ENCODE results near the gene PSG3.
"Not testable (repeated sequence)": the region's sequence is repeated elsewhere in the genome, so short reads cannot be mapped to it uniquely, and the experiment has no call there.

The PSG3 gene

DNA sequence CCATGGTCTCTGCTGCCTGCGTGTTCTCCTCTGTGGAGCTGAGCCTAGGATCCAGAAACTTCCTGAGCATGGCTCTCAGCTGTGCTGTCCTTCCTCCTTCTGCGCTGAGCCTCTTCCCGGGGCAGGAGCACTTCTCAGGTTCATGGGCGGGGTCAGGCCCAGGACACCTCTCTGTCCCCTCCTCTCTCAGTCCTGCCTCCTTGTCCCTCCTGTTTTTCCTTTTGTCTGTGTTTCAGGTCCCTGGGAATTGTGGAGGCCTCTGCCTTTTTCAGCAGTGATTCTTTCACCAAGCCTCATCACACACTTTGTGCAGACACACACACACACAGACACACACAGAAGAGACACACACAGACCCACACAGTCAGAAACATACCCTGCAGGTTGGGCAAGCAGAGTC lies at the start of gene PSG3:
Gene PSG3 (minus strand): TSS at position 101 of the 400 bp plus-strand sequence. CDS start 97 bp downstream, at position 4.
- not testable (repeated sequence) for H3K4me3 ChIP-seq (replicated peaks; ENCODE audit: low read depth, low read length); DNase-seq (ENCODE audit: low read depth)

DNA sequence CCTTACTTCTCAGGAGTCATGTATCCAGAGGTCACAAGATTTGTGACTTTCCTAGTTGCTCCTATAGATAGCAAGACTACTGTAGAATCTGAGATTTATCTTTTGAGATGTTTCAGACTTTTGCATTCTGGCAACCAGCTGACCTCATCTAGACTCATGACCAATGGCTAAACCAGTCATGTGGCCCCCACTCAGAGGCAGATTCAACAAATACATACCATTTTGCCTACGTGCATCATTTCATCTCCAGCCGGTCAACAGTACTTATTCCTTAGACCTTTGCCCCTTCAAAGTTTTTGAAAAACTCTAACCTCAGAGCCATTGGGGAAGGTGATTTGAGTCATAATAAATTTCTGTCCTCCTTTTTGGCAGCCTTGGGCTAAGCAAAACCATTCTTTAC lies 48.5 kb upstream of the PSG3 start:
- not testable (repeated sequence) for H3K4me3 ChIP-seq (replicated peaks; ENCODE audit: low read depth, low read length); DNase-seq (ENCODE audit: low read depth)

DNA sequence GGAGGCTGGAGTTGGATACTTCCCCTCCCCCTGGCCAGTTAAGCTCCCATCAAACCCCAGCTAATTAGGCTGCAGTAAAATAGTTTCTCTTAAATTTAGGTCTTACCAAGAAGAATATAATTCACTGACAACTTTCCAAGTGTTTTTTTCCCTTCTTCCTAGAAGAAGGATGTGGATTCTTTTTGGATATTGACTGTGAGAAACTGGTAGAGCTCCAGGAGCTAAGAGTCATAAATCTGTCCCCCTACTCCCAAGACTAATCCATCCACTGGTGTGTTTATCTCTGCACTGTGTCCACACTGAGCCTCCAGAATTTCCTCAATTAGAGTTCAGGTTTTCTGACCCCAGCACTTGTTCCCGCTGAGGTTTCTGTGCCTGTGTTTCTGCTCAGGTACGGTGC lies 47.5 kb upstream of the PSG3 start:
- not testable (repeated sequence) for DNase-seq (ENCODE audit: low read depth); H3K4me3 ChIP-seq (replicated peaks; ENCODE audit: low read depth, low read length)

DNA sequence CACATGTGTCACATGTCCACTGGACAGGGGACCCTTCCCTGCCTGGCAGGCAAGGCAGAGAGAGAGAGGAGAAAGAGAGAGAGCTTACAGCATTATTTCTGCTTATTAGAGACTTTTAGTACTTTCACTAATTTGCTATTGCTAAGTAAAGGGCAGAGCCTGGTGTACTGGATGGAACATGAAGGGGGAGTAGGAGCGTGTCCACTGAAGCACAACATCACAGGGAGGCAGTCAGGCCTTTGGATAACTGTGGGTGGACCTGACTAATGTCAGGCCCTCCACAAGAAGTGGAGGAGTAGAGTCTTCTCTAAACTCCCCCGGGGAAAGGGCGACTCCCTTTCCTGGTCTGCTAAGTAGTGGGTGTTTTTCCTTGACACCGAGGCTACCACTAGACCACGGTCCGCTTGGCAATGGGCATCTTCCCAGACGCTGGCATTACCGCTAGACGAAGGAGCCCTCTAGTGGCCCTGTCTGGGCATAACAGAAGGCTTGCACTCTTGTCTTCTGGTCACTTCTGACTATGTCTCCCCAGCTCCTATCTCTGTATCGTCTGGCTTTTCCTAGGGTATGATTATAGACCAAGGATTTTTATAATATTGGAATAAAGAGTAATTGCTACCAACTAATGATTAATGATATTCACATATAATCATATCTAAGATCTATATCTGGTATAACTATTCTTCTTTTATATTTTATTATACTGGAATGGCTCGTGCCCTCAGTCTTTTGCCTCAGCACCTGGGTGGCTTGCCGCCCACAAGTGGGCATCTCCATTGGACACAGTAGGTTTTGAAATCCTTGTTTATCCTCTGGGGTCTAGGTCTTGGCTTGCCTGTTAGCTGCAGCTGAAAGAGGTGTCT lies 36.7 kb upstream of the PSG3 start:
- not testable (repeated sequence) for H3K4me3 ChIP-seq (replicated peaks; ENCODE audit: low read depth, low read length)
- DNase-seq (ENCODE audit: low read depth): peak; percentile 72
- TF ChIP-seq, protein P1, sequence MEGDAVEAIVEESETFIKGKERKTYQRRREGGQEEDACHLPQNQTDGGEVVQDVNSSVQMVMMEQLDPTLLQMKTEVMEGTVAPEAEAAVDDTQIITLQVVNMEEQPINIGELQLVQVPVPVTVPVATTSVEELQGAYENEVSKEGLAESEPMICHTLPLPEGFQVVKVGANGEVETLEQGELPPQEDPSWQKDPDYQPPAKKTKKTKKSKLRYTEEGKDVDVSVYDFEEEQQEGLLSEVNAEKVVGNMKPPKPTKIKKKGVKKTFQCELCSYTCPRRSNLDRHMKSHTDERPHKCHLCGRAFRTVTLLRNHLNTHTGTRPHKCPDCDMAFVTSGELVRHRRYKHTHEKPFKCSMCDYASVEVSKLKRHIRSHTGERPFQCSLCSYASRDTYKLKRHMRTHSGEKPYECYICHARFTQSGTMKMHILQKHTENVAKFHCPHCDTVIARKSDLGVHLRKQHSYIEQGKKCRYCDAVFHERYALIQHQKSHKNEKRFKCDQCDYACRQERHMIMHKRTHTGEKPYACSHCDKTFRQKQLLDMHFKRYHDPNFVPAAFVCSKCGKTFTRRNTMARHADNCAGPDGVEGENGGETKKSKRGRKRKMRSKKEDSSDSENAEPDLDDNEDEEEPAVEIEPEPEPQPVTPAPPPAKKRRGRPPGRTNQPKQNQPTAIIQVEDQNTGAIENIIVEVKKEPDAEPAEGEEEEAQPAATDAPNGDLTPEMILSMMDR (IDR thresholded peaks at IDR 0.05; ENCODE audit: low read length, missing control alignments): peak; percentile 84

DNA sequence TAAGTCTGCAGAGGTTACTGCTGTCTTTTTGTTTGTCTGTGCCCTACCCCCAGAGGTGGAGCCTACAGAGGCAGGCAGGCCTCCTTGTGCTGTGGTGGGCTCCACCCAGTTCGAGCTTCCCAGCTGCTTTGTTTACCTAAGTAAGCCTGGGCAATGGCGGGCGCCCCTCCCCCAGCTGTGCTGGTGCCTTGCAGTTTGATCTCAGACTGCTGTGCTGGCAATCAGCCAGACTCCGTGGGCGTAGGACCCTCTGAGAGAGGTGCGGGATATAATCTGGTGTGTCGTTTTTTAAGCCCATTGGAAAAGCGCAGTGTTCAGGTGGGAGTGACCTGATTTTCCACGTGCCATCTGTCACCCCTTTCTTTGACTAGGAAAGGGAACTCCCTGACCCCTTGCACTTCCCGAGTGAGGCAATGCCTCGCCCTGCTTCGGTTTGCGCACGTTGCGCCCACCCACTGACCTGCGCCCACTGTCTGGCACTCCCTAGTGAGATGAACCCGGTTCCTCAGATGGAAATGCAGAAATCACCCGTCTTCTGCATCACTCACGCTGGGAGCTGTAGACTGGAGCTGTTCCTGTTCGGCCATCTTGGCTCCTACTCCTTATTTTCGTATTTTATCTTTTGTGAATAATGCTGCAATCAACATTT lies 34.4 kb upstream of the PSG3 start:
- H3K4me3 ChIP-seq (replicated peaks; ENCODE audit: low read depth, low read length); DNase-seq (ENCODE audit: low read depth): not testable (repeated sequence)

DNA sequence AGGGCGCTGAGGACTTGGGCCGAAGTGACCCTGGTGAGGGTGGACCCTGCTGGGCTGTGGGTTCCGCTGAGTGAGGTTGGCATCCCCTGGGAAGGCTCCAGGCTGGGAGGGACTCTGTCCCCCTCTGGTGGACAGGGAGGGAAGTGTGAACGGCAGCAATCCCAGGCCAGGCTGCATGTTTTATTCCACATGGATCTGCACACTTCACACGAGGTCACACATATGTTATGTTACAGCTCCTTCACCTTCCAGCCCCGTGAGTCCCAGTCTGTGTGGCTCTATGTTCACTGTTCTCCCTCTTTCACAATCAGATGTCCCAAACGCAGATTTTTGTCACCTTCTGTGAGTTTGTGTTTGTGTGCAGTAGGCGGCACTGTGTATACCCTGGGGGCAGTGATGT lies 27.0 kb upstream of the PSG3 start:
- not testable (repeated sequence) for H3K4me3 ChIP-seq (replicated peaks; ENCODE audit: low read depth, low read length); DNase-seq (ENCODE audit: low read depth)

DNA sequence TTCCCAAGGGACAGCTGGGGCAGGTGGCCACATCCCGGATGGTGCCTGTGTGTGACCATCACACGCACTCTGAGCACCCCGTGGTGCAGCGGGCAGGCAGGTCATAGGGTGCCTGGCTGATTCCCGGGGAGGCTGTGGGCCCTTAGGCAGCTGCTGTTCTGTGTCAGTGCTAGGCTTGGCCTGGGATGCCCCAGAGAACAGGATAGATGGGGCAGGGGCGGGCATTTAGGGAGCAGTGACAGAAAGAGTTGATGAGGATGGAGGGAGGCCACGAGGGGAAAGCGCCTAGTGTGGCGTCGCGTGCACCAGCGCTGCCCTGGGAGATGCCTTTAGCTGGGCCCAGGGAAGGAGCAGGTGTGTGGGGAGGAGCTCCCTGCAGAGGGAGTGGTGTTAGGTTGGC lies 26.6 kb upstream of the PSG3 start:
- not testable (repeated sequence) for DNase-seq (ENCODE audit: low read depth); H3K4me3 ChIP-seq (replicated peaks; ENCODE audit: low read depth, low read length)

DNA sequence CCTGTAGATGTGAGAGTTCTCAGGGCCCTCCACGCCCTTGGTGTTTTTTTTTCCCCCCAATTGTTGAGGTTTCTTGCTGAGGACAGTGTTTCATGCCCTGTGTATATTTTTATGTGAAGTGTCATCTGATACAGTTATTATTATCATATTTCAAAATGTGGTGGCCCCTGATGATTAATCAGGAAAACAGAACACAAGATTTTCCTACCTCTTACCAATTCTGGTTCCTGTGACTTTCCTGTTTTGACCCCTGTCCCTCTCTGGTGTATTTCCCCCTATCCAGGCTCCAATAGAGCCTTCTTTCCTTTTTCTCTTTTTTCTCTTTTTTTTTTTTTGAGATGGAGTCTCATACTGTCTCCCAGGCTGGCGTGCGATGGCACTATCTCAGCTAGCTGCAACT lies 24.6 kb upstream of the PSG3 start:
- DNase-seq (ENCODE audit: low read depth): no peak
- TF ChIP-seq, protein P1 (IDR thresholded peaks at IDR 0.05; ENCODE audit: low read length, missing control alignments): no peak
- no peak overlapping the region for H3K4me3 ChIP-seq (replicated peaks; ENCODE audit: low read depth, low read length)

DNA sequence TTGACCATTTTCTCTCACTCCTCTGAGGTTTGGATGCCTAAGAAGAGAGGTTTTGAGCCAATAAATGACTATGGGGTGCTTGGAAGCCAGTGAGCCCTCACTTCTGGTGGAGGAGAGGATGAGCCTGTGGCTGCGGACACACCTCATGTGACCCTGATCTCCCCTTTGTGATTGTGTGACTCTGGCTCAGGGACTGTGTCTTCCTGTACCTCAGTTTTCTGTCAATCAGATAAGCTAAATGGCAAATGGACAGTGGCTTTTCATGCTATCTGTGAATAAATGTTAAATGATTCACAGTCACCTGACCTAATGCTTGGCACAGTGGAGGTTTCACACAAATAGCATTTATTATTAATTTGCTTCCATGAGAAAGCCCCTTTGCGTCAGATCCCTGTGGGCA lies 22.5 kb upstream of the PSG3 start:
- no peak for DNase-seq (ENCODE audit: low read depth)
- TF ChIP-seq, protein P1 (IDR thresholded peaks at IDR 0.05; ENCODE audit: low read length, missing control alignments): no peak

DNA sequence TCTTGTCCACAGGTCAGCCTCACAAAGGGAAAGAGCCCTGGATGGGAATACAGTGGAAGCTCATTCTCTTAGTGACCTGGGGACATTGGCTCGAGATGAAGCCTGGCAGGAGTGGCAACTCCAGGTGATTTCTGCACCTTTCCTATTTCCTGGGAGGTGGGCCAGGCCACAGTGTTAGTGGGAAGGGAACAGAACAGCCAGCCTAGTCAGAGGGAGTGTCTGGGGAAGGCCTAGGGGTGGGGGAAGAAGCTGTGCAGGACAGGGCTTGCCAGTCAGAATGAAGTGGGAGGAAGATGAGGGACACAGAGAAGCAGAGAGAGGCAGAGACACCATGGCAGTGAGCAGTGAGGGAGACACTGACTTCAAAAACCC lies 21.6 kb upstream of the PSG3 start:
- not testable (repeated sequence) for DNase-seq (ENCODE audit: low read depth)

More for the DNA sequence above, 22.5 kb upstream of the PSG3 start:
- no peak overlapping the region for H3K4me3 ChIP-seq (replicated peaks; ENCODE audit: low read depth, low read length)

DNA sequence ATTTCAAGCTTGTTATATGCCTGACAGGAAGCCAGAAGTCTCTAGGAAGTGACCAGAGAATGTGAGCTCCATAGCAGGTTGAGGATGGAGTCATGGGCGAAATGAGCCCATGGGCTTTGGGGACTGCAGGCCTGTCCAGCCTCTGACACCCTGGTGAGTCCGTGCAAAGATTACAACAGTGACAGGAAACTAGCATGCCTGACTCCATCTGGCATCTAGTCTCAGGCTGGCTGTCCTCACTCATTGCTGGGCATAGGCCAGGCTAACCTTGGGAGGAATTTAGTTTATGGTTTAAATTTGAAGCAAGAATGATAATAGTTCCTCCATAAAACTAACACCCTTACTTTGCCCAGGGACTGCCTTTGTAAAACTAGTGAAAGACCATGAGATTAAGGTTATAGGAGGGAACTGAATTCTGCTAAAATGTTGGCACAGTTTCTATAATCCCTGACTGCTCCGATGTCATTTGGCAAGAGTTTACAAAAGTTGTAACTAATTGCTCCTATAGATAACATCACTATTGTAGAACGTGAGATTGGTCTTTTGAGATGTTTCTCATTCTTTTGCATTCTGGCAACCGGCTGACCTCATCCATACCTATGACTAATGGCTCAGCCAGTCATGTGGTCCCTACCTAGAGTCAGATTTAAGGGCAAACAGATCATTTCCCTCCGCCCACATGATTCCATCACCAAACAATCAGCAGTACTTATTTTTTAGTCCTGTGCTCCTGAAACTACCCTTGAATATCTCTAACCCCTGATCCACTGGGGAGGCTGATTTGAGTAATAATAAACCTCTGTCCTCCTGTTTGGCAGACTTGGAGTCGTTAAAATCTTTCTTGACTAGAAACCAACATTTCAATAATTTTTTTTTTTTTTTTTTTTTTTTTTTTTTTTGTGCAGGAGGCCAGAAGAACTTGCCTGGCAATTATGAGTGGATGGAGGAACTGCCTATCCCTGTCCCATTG lies 21.0 kb upstream of the PSG3 start:
- DNase-seq (ENCODE audit: low read depth): peak; percentile 68

More for the DNA sequence above, 21.6 kb upstream of the PSG3 start:
- not testable (repeated sequence) for H3K4me3 ChIP-seq (replicated peaks; ENCODE audit: low read depth, low read length)

More for the DNA sequence above, 21.0 kb upstream of the PSG3 start:
- H3K4me3 ChIP-seq (replicated peaks; ENCODE audit: low read depth, low read length): not testable (repeated sequence)

Data from fibroblast of pulmonary artery (primary cell).